ENCODE results near the gene MAP3K19.

Gene MAP3K19

DNA sequence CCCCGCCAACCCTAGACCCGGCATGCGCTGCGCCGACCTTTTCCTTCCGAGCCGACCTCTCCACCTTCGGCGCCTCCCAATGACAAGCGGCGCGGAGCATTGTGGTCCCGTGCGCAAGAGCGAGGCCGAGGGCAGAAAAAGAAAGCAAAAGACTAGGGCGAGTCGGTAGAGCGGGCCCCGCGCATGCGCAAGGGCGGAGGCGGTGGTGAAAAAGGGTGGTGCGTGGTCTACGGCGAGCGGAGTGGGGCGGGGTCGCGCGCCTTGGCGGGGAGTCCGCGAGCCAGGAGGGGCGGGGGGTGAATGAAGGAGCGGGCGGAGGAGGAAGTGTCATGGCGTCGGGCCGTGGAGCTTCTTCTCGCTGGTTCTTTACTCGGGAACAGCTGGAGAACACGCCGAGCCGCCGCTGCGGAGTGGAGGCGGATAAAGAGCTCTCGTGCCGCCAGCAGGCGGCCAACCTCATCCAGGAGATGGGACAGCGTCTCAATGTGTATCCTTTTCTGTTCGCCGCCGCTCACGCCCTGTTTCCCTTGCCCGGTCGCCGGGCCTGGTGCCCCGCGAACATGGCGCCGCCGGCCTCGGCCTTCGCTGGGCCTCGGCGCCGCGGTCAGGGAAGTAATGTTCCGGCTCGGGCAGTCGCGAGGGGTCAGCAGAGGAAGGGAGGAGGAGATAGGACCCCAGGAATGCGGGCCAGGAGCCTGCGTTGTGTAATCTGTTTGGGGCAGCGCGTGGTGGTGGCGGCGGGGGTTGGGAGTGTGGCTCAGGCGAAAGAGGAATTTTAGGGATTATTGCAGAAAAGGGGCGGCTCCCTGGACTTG lies 128.5 kb downstream of the MAP3K19 start, which contains the start of gene CCNT2:
Gene CCNT2 (plus strand): TSS at position 297 of the 815 bp plus-strand sequence. CDS start 33 bp downstream, at position 330.
- H3K27ac ChIP-seq = peak within 1 kb of the TSS; percentile 92
- TF ChIP-seq, protein P1, sequence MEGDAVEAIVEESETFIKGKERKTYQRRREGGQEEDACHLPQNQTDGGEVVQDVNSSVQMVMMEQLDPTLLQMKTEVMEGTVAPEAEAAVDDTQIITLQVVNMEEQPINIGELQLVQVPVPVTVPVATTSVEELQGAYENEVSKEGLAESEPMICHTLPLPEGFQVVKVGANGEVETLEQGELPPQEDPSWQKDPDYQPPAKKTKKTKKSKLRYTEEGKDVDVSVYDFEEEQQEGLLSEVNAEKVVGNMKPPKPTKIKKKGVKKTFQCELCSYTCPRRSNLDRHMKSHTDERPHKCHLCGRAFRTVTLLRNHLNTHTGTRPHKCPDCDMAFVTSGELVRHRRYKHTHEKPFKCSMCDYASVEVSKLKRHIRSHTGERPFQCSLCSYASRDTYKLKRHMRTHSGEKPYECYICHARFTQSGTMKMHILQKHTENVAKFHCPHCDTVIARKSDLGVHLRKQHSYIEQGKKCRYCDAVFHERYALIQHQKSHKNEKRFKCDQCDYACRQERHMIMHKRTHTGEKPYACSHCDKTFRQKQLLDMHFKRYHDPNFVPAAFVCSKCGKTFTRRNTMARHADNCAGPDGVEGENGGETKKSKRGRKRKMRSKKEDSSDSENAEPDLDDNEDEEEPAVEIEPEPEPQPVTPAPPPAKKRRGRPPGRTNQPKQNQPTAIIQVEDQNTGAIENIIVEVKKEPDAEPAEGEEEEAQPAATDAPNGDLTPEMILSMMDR (IDR thresholded peaks at IDR 0.05) = no peak
- TF ChIP-seq ZFX (IDR thresholded peaks at IDR 0.05; ENCODE audit: borderline replicate concordance) = no peak

DNA sequence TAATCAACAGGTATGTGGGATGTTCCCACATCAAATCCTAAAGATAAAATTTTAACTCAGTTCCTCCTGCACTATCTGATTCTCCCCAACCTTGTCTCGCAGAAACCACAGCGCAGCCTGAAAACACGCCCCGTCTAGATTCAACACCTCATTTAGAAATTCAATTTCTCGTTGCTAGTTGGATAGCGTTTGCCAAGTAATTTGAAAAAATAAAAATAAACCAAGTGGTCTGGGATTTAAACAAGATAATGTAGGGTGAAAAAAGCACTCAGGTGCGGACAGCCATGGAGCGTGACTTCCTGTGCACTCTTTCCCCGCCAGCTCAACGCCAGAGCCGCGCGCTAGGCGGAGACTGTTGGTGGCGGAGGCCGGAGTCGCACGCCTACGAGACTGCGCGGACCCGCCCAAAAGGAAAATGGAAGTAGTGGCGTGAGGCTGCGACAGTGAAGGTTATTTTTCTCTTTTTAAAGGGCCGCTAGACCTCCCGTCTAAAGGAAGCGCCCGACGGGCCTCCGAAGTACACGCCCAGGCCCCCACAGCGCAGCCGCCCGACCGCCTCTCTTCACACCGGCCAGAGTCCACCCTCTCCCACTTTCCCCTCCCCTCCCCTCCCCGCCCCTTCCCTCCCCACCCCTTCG lies 129.2 kb downstream of the MAP3K19 start:
- no peak for TF ChIP-seq ZFX (IDR thresholded peaks at IDR 0.05; ENCODE audit: borderline replicate concordance)
- TF ChIP-seq, protein P1 (IDR thresholded peaks at IDR 0.05) = 0 out of 2 replicates have a peak, but pooled peaks have one; percentile 10
- peak overlapping the region; percentile 92 for H3K27ac ChIP-seq

DNA sequence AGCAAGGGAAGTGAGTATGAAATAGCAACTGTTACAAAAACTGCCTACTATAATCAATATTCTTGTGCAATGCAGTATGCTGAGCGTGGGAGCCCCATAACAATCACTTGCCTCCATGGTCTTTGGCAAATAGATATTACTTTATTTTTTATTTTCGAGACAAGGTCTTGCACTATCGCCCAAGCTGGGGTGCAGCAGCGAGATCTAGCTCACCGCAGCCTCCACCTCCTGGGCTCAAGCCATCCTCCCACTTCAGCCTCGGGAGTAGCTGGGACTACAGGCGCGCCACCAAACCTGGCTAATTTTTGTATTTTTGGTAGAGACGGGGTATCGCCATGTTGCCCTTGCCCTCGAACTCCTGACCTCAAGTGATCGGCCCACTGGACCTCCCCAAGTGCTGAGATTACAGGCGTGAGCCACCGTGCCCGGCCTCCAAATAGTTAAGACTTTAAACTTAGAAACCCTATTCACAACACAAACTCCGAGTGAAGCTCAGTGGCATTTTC lies 129.8 kb downstream of the MAP3K19 start:
- TF ChIP-seq, protein P1 (IDR thresholded peaks at IDR 0.05) = no peak
- TF ChIP-seq ZFX (IDR thresholded peaks at IDR 0.05; ENCODE audit: borderline replicate concordance) = no peak
- peak overlapping the region; percentile 92 for H3K27ac ChIP-seq

Measured in 22Rv1 (cell line).